Fibroblast of upper back skin (primary cell): ENCODE measurements around the gene POLQ.
A peak's percentile ranks its signal among the peaks of the same experiment; 100 is the strongest.
"Not testable (repeated sequence)": the region's sequence is repeated elsewhere in the genome, so short reads cannot be mapped to it uniquely, and the experiment has no call there.

ENCODE experiments used
- DNase-seq: peaks from one replicate; pipeline ENCODE4 v3.0.0-alpha.2; 2013

Gene POLQ

GRCh38 chr3:121411523-121411922 is 134.3 kb downstream of the POLQ start:
- DNase-seq = peak; percentile 43

DNA sequence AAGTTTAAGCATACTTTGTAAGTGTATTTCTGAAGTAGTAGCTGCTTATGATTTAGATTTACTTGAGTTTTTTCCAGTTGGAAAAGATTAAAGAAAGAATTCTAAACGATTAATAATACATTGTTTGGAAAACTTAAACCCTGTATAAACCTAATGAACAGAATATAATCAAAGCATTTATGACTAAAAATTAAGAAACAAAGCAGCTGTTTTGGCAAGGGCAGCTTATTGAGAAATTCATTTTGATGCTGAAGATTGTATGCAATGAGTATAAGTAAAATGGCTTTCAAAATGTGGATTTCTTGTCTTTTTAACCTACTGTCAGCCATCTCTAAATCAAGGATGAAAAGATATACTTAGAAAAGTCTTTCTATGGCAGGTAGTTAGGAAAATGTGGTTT is 140.2 kb downstream of the POLQ start:
- DNase-seq = no peak

- no peak for DNase-seq
These were observed 146.0 kb downstream of the POLQ start for GRCh38 chr3:121399820-121400219.

DNA sequence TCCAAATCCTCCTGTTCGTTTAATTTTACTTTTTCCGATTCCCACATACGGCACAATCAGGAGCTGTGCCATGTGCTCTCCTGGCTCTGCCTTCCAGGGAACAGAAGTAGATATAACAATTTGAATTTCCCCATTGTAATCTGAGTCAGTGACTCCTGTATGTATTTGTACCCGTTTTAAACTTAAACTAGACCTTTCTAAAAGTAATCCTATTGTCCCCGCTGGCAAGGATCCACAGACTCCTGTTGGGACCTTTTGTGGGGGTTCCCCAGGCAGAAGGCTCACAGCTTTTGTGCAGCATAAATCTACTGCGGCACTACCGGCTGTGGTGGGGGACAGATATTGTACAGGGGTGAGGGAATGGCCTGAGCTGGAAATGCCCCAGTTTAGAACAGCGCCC is 147.7 kb downstream of the POLQ start:
- DNase-seq = not testable (repeated sequence)

GRCh38 chr3:121395967-121396366 is 149.8 kb downstream of the POLQ start:
- not testable (repeated sequence) for DNase-seq

DNA sequence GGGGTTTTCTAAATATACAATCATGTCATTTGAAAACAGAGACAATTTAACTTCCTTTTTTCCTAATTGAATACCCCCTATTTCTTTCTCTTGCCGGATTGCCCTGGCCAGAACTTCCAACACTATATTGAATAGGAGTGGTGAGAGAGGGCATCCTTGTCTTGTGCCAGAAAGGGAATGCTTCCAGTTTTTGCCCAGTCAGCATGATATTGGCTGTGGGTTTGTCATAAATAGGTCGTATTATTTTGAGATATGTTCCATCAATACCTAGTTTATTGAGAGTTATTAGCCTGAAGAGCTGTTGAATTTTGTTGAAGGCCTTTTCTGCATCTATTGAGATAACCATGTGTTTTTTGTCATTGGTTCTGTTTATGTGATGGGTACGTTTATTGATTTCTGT is 157.5 kb downstream of the POLQ start:
- not testable (repeated sequence) for DNase-seq
